ENCODE data around the gene MAEA. TPM values are rescaled to one million over a fixed set of nuclear protein-coding genes. Genes with fewer than 3 reads are reported as not detected.
A peak's percentile ranks its signal among the peaks of the same experiment; 100 is the strongest.
"Not testable (repeated sequence)": the region's sequence is repeated elsewhere in the genome, so short reads cannot be mapped to it uniquely, and the experiment has no call there.

MAEA gene
- total RNA-seq, 1 donor from 2014 or later: 65.8 TPM

- H3K27ac ChIP-seq: no peak overlapping the region
Measured at GRCh38 chr4:1370321-1371124, 80.8 kb downstream of the MAEA start.

GRCh38 chr4:1371176-1372165, 81.8 kb downstream of the MAEA start:
- TF ChIP-seq, protein P1, sequence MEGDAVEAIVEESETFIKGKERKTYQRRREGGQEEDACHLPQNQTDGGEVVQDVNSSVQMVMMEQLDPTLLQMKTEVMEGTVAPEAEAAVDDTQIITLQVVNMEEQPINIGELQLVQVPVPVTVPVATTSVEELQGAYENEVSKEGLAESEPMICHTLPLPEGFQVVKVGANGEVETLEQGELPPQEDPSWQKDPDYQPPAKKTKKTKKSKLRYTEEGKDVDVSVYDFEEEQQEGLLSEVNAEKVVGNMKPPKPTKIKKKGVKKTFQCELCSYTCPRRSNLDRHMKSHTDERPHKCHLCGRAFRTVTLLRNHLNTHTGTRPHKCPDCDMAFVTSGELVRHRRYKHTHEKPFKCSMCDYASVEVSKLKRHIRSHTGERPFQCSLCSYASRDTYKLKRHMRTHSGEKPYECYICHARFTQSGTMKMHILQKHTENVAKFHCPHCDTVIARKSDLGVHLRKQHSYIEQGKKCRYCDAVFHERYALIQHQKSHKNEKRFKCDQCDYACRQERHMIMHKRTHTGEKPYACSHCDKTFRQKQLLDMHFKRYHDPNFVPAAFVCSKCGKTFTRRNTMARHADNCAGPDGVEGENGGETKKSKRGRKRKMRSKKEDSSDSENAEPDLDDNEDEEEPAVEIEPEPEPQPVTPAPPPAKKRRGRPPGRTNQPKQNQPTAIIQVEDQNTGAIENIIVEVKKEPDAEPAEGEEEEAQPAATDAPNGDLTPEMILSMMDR (IDR thresholded peaks at IDR 0.05): no peak

More at GRCh38 chr4:1370321-1371124, 80.8 kb downstream of the MAEA start:
- peaks cover 4% of the 10 kb centered on the region for H3K4me1 ChIP-seq
- H3K27me3 ChIP-seq (ENCODE audit: low read depth): no peaks in the 10 kb centered on the region
- no peak overlapping the region for H3K4me3 ChIP-seq
- intact Hi-C loops (cut with DNase I): no loop called here
- H3K9me3 ChIP-seq: no peaks in the 10 kb centered on the region
- DNase-seq: peak; percentile 43
- peaks cover 68% of the 10 kb centered on the region for H3K36me3 ChIP-seq
- ATAC-seq: no peak
- TF ChIP-seq, protein P1 (IDR thresholded peaks at IDR 0.05): no peak

DNA sequence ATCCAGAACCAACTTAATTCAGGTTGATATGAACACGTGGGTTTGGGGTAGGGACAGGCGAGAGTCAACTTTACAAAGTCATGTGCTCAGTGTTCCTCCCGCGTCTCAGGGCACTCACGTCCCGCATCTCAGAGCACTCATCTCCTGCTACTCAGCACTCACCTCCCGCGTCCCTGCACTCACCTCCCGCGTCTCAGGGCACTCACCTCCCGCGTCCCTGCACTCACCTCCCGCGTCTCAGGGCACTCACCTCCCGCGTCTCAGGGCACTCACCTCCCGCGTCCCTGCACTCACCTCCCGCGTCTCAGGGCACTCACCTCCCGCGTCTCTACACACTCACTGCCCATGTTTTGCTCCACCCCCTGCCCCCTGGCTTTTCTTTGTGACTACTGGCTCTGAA, 82.9 kb downstream of the MAEA start:
- H3K4me1 ChIP-seq; H3K9me3 ChIP-seq; H3K4me3 ChIP-seq; H3K27ac ChIP-seq; H3K27me3 ChIP-seq (ENCODE audit: low read depth); ATAC-seq; intact Hi-C loops (cut with DNase I): not testable (repeated sequence)
- H3K36me3 ChIP-seq: peaks cover 71% of the 10 kb centered on the region
- DNase-seq: peak; percentile 12

More at GRCh38 chr4:1371176-1372165, 81.8 kb downstream of the MAEA start:
- intact Hi-C loops (cut with DNase I): no loop called here
- no peak for ATAC-seq
- Histone ChIP-seq H3K9me3 (no peaks in the 10 kb centered on the region), H3K4me1 (no peaks in the 10 kb centered on the region), H3K27ac (no peak overlapping the region), H3K36me3 (peaks cover 71% of the 10 kb centered on the region), H3K4me3 (no peak overlapping the region), H3K27me3 (ENCODE audit: low read depth) (no peaks in the 10 kb centered on the region)
- peak; percentile 21 for DNase-seq

GRCh38 chr4:1373892-1374705, 84.4 kb downstream of the MAEA start:
- intact Hi-C loops (cut with DNase I): no loop called here
- Histone ChIP-seq H3K4me1 (no peaks in the 10 kb centered on the region), H3K36me3 (peaks cover 65% of the 10 kb centered on the region), H3K4me3 (no peak overlapping the region), H3K27ac (no peak overlapping the region), H3K27me3 (ENCODE audit: low read depth) (no peaks in the 10 kb centered on the region), H3K9me3 (no peaks in the 10 kb centered on the region)
- no peak for ATAC-seq
- TF ChIP-seq, protein P1 (IDR thresholded peaks at IDR 0.05): no peak
- peak; percentile 28 for DNase-seq

DNA sequence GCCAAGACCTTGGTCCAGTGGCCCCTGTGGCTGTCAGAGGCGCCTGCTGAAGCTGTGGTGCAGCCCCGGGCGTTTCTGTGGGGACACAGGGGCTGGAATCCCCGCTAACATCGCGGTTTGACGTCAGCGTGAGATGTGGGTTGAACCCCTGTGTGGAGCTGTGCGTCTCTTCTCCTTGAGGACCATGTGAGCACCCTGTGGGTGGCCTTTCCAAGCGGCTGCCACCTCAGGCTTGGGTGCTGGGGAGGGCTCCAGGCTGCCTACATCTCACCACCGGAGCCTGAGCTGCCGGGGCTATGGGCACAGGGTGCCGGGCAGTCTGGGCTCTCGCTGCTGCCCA, 85.0 kb downstream of the MAEA start:
- ATAC-seq (no peak), DNase-seq (peak; percentile 32)
- no peak overlapping the region for H3K27ac ChIP-seq
- H3K36me3 ChIP-seq: peaks cover 65% of the 10 kb centered on the region
- no peaks in the 10 kb centered on the region for H3K4me1 ChIP-seq
- no peak overlapping the region for H3K4me3 ChIP-seq
- H3K27me3 ChIP-seq (ENCODE audit: low read depth): no peaks in the 10 kb centered on the region
- TF ChIP-seq, protein P1 (IDR thresholded peaks at IDR 0.05): no peak
- no peaks in the 10 kb centered on the region for H3K9me3 ChIP-seq
- intact Hi-C loops (cut with DNase I): no loop called here
